COLO668 (cell line): Measurements from ENCODE around the gene NOL3.
"Not testable (repeated sequence)": the region's sequence is repeated elsewhere in the genome, so short reads cannot be mapped to it uniquely, and the experiment has no call there.

Experiments used
- DNase-seq: peaks from one replicate; lab custom pipeline; 2025; ENCODE audit not compliant: unreplicated experiment; lab: John Stamatoyannopoulos, UW

The NOL3 gene

DNA sequence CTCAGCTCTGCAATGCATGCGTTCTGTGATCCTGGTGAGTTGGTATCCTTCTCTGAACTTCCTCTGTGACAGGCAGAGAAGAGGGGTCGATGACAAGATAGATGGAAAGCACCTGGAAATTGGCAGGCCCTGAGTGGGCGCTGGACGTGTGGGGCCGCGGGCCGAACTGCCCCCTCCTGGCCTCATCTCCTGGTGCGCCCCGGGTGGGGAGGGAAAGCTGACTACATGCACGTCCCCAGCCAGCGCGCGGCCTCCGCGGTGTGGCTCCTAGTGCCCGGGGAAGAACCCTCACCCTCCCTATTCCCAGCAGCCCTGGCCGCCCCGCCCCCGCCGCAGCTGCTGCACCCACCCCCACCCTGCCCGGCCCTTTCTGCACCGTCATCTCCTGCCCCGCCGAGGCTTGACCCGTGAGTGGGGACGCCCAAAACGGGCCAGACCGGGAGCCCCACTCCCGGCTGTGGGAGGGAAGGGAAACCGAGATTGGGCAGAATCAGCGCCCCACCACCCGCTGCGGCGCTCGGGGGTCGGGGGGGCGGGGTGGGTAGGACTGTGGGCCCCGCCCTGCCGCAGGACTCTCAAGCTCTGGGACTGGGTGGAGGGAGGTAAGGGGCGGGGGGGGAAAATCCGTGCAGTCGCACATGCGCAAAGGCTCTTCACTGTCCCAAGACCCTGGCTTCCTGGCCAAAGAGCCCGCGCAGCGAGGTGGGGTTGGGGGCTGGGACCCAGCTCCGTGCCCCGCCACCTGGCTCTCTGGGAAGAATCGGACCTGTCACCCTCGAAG, at the start of gene NOL3:
Gene NOL3 (plus strand): TSS at position 371 of the 781 bp plus-strand sequence.
- peak; percentile 85 for DNase-seq

DNA sequence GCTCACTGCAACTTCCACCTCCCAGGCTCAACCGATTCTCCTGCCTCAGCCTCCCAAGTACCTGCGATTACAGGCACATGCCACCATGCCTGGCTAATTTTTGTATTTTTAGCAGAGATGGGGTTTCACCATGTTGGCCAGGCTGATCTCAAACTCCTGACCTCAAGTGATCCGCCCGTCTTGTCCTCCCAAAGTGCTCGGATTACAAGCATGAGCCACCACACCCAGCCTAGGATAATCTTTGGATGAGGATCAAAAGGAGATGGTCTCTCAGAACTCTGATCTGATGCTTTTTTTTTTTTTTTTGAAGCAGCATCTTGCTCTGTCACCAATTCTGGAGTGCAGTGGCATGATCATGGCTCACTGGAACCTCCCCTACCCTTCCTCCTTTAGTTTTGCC, 47.5 kb upstream of the NOL3 start:
- DNase-seq, result not testable (repeated sequence)

DNA sequence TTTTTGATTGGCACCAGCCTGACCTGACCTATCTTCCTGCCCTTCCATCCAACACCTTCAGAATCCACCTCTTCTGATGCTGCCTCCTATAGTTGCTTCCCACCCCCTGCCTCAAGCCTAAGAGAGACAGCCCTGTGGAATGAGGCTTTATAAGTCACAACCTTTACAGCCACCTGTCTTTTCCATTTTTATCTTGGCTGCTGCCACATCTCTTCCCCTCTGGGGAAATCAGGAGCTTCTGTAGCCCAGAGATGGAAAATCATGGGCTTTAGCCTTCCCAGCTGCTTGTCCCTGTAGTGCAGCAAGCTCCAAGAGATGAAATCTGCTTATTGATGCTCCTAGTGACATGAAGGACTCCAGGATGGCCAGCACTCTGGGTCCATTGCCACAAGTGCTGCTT, 41.9 kb upstream of the NOL3 start:
- no peak for DNase-seq

DNA sequence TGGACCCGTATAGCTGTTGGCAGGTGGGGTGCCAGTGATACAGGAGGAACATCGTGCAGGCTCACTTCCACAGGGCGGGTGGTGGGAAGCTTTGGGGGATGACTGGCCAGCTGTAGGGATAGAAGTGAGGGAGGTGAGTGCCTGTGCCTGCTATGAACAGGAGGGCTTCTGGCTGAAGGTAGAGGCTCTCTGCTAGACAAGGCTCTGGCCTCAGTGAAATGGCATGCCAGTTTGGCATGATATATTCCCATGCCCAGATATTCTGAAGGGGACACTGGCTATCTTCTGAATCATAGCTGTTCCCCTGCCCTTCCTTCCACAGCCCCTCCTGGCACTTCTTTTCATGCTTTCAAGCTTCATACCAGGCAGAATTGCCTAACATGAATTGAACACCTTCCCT, 41.5 kb upstream of the NOL3 start:
- no peak for DNase-seq

DNA sequence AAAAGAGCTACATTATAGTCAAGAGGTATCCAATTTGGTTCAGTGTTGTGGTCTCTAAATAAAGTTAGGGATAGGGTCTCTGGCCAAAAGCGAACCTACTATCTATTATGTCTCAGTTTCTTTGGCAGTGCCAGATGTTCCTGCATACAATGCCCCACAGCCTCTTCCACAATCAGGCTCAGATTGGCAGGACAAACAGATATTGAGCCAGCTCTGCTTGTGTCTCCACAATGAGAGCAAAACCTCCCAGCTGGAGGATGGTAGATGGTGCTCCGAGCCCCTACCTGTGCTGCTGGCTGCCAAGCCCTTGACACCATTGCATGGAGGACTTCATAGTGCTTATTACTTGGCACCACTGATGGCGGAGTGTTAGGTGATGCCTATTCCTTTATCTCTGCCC, 40.9 kb upstream of the NOL3 start:
- DNase-seq, result no peak

DNA sequence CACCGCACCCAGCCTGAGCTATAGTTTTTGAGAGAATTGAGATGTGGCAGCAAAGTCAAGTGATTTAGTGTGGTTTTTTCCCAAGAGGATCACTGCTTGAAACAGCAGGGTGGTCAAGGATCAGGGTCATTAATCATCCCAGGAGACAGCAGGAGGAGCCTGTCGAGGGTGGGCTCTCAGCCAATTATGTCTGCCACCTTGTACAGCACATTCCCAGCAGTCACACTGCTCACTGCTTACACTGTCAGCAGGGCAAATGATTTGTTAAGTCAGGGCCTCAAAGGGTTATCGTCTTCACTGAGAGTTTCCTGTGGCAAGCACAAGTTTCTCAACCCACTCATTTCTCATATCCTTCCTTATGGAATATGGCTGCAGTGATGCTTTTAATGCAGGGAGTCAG, 32.7 kb upstream of the NOL3 start:
- DNase-seq, result no peak

DNA sequence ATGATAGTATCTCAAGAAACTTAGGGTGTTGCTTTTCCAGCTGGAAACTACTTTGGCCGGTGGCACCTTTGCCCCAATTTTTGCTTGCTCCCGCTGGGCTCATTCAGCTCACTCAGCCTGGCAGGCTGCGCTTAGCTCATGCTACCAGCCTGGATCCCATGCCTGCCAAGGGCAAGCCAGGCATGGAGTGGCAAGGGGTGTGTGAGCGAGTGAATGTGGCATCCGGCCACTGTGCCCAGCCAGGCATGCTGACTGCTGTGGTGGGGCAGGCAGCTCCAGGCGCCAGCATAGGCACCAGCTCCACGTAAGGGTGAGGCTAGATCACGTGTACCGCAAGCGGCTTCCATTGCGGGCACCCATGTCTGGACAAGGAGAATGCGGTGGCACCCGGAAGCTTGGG, 28.9 kb upstream of the NOL3 start:
- no peak for DNase-seq

DNA sequence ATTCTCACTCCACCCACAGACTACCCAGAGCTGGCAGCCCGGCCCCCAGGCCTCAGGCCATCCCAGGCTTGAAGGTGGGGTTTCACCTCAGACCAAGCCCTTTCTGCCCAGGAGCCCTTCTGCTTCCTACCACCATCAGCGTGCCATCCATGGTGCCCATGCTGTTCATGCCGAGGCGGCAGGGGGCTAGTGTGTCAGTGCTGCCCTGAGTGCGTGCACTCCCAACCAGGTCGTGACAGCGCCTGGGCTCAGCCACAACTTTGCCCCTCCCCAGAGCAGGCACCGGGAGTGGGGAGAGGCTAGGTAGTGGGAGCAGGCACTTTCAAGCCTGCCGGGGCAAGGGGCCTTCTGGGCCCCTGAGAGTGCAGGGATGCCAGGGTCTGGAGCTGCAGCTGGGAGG, 28.0 kb upstream of the NOL3 start:
- no peak for DNase-seq

DNA sequence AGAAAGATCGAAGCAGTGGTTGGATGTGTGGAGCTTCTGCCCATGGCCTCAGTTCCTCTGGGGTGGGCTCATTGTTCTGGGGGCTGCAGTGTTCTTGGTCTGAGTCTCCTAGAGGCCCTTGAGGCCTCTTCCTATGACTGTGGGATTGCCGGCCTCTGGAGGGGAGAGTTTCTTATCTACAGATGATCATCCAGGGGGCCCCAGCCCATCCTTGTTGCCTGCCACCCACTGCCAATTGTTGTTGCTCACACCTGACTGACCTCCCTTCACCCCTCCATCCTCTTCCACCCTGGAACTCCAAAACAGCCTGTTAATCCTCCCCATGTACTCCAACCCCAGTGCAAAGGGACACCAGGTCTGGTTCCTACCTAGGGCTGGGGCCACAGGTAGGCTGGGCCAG, 25.4 kb upstream of the NOL3 start:
- DNase-seq, result no peak

DNA sequence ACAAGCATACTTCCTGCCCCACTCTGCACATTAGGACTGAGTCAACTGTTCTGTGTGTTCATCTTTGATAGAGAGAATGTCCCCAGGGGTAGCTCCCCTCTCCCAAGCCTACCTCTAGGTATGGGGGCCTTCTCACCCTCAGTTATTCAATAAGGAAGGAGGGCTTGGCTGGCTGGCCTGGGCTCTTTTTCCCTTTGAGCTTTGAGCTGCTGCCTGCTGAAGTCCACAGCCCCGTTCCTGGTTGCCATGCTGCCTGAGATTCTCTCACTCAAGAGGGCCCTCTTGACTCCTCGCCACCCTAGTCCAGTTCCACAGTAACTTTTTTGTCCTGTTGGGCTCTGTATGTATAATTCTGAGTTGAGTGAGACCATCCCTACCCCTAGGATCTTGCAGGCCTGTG, 24.6 kb upstream of the NOL3 start:
- no peak for DNase-seq

DNA sequence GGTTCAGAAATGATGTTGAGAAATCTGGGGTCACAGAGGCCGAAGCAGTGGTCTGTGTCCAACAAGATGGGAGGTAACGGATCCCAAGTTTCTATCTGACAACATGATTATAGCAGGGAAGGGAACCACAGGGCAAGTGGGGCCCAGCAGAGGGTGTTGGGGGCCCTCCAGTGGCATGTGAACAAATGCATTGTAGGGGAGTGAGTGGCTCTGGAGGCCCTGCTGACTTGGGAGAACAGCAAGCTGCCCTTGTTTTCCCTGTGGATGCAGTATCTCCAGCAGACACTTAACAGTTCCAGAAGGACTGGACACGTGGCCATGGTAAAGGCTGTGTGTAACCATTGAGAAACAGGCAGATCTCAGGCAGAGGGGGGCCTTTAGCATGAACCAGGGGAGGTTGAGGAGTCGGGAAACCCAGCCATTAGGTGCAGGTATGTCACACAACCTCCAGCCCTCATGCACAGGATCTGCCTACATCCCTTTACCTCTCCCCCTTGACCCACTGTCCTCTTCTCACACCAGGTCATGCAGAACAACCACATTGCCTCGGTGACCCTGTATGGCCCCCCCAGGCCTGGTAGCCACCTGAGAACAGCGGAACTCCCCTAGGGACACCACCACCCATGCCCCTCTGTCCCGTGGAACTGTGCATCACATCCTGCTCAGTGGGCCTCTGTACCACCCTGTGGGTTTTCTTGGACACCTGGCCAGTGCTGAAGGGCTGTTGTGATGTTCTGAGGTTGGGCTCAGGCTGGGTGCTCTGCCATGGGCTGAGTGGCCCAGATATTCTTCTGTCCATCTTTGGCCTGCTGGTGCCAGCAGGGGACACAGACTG, 23.6 kb upstream of the NOL3 start:
- no peak for DNase-seq

DNA sequence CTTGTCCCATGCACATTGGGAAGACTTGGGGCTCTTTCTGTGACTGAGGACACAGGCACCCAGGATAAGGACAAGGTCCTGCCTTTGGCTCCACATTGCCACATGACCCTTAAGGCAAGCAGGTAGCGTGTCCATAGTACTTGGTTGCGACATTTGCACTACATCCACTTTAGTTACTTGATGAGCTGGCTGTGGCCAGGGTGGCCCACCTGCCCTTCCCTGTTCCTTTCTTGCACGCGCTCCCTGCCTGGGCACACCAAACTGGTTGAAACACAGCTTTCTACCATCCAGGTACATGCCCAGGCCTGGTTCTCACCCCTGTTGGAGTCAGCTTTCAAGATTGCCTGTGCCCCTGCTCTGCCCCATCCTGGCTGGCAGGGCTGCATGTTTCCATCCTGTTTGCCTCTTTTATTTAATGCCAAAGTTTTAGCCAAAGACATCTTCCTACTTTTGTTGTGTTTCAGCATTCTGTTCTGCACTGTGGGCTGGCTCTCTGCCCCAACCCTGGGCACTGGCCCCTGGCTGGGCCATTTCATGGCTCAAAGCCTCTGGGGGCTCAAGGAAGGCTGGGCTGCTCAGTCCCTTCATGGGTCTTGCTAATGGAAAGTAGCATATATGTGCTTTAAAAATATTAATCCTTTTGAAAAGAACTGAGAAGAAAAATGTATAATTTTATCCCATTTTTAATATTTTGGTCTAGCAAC, 22.7 kb upstream of the NOL3 start:
- DNase-seq, result no peak

DNA sequence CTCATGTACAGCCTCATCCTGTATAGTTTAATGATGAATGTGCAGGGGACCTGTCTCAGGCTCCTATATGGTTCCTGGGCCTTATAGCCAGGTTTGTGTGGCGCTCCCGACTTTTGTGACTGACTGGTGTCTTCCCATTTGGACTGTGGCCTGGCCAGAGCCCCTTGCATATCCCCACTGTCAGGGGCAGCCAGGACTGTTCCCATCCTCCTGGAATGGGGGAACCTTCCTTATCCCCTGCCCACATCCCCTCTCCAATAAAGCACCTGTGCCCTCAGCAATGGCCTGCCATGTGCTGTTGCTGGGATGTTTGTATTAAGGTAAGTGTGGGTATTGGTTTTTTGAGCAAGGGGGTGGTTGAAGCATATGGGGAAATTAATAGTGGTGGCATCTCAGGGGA, 22.1 kb upstream of the NOL3 start:
- DNase-seq, result no peak

DNA sequence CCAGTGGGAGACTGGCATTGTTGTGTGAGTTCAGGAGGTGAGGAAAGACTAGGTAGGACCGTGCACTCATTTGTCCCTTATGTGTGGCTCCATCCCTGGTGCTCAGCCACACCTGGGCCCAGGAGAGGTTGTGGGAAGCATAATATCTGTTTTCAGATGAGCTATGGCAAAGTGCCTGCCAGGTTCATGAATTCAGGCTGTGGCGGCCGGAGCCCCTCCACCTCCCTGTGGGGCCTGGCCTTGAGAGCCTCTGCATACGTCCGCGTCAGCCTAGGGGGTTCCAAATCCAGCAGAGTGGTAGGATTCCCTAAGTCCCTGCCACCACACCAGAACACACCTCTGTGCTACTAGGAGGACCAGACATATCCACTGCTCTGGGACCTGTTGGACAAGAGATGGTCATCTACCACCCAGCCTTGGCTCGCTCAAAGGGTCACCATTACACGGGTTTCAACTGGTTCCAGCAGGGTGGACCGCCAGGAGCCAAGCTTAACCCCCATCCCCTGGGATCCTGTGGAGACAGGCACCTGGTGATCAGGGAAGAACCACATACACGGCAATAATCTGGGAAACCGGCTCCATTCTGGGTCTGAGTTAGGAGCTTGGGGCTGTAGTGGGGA, 21.6 kb upstream of the NOL3 start:
- no peak for DNase-seq

DNA sequence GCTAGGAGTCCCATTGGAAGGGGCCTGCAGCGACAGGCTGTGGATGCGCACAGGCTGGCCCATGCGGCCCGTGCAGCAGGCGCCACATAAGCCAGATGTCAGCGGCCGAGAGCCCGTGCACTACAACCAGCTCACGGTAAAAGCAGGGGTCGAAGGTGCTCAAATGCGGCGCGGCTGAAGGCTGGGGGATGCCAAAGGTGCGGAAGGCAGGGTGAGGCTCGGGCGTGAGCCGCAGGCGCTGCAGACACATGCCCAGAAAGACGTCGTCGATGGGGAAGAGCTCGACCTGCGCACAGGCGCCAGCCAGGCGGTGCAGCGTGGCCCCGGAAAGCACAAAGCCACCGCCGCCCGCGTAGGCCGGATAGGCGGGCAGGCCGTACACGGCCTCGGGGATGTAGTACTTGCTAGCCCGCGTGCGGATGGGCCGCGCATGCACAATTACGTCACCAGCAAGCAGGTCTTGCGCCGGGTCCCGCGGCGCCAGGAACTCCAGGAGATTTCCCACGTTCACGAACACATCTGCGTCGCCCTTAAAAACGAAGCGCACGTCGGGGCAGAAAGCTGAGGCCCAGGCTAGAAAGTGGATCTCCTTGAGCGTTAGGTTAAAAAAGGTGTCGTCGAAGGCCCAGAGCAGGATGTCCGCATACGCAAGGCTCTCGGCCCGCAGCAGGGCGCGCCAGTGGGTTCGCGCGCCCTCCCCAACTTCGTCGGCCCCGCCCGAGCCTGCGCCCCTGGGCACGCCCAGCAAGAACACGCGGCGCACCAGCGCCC, 20.9 kb upstream of the NOL3 start:
- DNase-seq, result no peak

DNA sequence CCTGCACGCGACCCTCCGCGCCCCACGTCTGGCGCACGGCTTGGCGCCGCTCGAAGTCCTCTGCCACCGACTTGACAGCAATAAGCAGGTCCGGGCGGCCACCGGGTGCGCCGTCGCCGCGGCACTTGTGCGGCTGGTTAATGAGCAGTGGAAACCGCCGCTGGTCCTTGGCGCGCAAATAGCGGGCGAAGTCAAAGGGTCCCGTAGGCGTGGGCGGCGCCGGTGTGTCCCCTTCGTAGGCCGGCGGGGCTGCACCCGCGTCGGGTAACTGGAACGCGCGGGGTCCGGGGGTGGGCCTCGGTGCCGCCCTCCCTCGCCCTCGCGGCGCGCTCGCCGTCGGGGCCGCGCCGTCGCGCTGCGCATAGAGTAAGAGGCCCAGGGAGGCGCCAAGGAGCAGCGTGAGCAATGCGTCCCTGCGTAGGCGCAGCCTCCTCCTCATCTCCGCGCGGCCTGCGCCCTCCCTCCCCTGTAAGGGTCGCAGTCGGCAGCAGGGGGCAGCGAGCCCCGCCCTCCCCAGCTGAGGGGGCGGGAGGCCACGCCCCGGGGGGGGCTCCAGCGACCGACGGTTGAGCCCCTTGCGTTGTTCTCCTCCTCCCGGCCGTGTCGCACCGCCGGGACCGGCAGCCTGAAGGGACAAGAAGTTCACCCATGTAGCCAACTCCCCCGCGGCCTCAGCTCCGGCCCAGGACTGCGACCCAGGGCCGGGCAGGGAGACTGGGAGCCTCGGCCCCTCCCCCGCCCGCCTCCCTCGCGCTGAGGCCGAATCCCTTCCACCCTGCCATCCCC, 20.1 kb upstream of the NOL3 start:
- DNase-seq, result peak; percentile 49

DNA sequence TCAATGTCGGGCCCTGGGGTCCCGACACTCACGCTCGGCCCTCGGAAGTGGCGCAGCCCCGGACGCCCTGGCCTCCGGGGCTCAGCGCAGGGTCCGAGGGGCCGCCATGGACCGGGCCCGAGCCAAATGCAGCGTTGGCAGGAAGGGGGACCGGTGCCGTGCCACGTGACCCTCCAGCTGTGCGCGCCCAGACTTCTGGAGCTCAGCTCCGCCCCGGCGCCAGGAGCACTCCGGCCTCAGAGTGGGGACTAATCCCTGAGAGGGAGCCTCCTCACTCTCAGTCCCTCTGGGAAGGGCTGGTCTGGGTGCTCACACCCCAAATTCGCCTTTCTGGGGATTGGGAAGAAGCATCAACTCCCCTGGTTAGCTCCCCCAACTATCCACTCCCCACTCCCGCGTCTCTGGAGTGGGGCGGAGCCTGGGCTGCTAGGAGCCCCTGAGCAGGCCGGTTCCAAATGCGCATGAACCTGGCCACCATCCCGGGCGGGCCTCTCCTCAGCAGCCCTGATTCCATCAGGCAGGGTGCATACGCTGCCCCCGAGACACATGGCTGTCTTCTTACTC, 19.4 kb upstream of the NOL3 start, which contains the start of gene B3GNT9:
Gene B3GNT9 (minus strand): TSS at position 166 of the 564 bp plus-strand sequence. CDS start 513 bp downstream, outside the sequence.
- DNase-seq, result peak; percentile 57

DNA sequence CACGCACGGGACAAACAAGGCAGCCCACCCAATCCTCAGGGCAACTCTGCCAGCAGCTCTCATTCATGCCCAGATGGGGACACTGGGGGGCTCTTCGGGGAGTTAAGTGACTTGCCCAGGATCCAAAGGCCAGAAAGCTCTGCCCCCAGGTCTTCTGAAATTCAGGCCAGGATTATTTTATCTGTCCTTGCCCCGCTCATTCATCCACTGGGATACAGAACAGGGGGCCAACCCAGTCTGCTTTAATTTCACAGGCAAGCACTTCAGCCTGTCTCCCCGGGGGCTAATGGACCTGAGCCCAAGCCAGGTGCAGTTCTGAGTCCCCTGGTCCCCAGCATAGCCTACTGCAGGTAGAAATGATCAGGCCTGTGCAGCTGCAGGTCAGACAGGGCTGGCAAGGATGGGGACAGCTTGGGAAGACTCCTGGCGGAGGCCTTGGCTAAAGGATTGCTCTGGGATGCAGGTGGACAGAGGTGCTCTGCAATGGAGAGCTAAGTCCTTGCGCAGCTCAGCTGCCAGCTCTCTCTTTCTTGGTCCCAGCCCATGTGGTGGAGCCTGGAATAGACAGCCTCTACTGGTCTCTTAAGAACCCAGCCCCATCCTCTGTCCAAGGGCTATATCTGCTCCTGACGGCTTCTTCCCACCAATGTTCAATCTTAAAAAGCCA, 18.8 kb upstream of the NOL3 start:
- no peak for DNase-seq
